ENCODE data around the gene ALOX5AP.

- no peak for TF ChIP-seq RBM25 (IDR thresholded peaks at IDR 0.05; ENCODE audit: low read depth, low read length, severe bottlenecking)
- no peak for TF ChIP-seq KDM1A (IDR thresholded peaks at IDR 0.05)
- no peak for TF ChIP-seq CHD4 (IDR thresholded peaks at IDR 0.05; ENCODE audit: insufficient read depth, insufficient replicate concordance, low read depth, low read length, poor library complexity, severe bottlenecking)
- no peak for TF ChIP-seq RCOR1 (IDR thresholded peaks at IDR 0.05; ENCODE audit: borderline replicate concordance in 1 of 2, low read depth in 2 of 2, low read length in 2 of 2)
- TF ChIP-seq ELF4 (CRISPR knock-in tag; IDR thresholded peaks at IDR 0.05) = no peak
- TF ChIP-seq ZZZ3 (IDR thresholded peaks at IDR 0.05) = no peak
- TF ChIP-seq, protein P1, sequence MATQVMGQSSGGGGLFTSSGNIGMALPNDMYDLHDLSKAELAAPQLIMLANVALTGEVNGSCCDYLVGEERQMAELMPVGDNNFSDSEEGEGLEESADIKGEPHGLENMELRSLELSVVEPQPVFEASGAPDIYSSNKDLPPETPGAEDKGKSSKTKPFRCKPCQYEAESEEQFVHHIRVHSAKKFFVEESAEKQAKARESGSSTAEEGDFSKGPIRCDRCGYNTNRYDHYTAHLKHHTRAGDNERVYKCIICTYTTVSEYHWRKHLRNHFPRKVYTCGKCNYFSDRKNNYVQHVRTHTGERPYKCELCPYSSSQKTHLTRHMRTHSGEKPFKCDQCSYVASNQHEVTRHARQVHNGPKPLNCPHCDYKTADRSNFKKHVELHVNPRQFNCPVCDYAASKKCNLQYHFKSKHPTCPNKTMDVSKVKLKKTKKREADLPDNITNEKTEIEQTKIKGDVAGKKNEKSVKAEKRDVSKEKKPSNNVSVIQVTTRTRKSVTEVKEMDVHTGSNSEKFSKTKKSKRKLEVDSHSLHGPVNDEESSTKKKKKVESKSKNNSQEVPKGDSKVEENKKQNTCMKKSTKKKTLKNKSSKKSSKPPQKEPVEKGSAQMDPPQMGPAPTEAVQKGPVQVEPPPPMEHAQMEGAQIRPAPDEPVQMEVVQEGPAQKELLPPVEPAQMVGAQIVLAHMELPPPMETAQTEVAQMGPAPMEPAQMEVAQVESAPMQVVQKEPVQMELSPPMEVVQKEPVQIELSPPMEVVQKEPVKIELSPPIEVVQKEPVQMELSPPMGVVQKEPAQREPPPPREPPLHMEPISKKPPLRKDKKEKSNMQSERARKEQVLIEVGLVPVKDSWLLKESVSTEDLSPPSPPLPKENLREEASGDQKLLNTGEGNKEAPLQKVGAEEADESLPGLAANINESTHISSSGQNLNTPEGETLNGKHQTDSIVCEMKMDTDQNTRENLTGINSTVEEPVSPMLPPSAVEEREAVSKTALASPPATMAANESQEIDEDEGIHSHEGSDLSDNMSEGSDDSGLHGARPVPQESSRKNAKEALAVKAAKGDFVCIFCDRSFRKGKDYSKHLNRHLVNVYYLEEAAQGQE (IDR thresholded peaks at IDR 0.05; ENCODE audit: borderline replicate concordance) = no peak
- TF ChIP-seq, protein P1 (CRISPR knock-in tag; IDR thresholded peaks at IDR 0.05; ENCODE audit: low read depth) = no peak
- no peak for TF ChIP-seq GABPA (tag; conservative IDR thresholded peaks at IDR 0.05; ENCODE audit: low read depth)
- TF ChIP-seq, protein P2, sequence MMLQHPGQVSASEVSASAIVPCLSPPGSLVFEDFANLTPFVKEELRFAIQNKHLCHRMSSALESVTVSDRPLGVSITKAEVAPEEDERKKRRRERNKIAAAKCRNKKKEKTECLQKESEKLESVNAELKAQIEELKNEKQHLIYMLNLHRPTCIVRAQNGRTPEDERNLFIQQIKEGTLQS (IDR thresholded peaks at IDR 0.05) = no peak
- TF ChIP-seq, protein P2 (CRISPR knock-in tag; conservative IDR thresholded peaks at IDR 0.05) = no peak
- TF ChIP-seq CBX2 (IDR thresholded peaks at IDR 0.05; ENCODE audit: insufficient read depth, low read length, poor library complexity, severe bottlenecking) = no peak
- TF ChIP-seq AFF4 (CRISPR knock-in tag; IDR thresholded peaks at IDR 0.05) = no peak
- TF ChIP-seq DNMT1 (IDR thresholded peaks at IDR 0.05) = no peak
Observed at GRCh38 chr13:30776661-30777060, 41.3 kb downstream of the ALOX5AP start.

All from K562 (cell line).